Lower leg skin (tissue), 4 donors: ENCODE data around the gene ARHGEF16. TPM values are rescaled to one million over a fixed set of nuclear protein-coding genes. Genes with fewer than 3 reads are reported as not detected.

Source experiments
- DNase-seq, 2 donors: peaks; one replicate each; pipeline ENCODE4 v3.0.0-alpha.2; 2019; ENCODE audit warnings: low spot score in 2 of 2
- H3K4me3 ChIP-seq: fragments of 200-600 bp; sonication (generic); 2 replicates; pipeline ENCODE4 v1.5.1; 2017; ENCODE audit warnings: mild to moderate bottlenecking, low read depth; ENCODE audit not compliant: poor library complexity, severe bottlenecking
- CTCF ChIP-seq, 3 donors: fragments of 450-650 bp; IDR thresholded peaks; one replicate each; pipeline ENCODE4 v1.5.1; 2016; ENCODE audit warnings: antibody characterized with exemption in 3 of 3, mild to moderate bottlenecking in 3 of 3, moderate library complexity in 2 of 3
- POLR2A ChIP-seq, 2 donors: fragments of 450-650 bp; IDR thresholded peaks; one replicate each; pipeline ENCODE4 v1.6.1; 2016 to 2017; ENCODE audit warnings: antibody characterized with exemption in 2 of 2, mild to moderate bottlenecking in 1 of 2, moderate library complexity in 1 of 2
- WGBS, 2 donors: methylation state at CpG; one replicate each; pipeline ENCODE4 v1.1.5; 2018; 5-methylcytosine and 5-hydroxymethylcytosine counted together
- intact Hi-C: fragments of 100-400 bp; cut with DNase I; formaldehyde crosslinking; loops from one replicate; pipeline ENCODE4 v1.15.0; 2023; ENCODE audit warnings: low total_unique reads
- total RNA-seq, 4 donors: library from RNA; depleted of rRNA; stranded (reverse); fragments of >200 nt; gene quantifications; one replicate each; pipeline ENCODE4 v1.1.0, GENCODE V29; 2016

Gene ARHGEF16
- total RNA-seq, 4 donors from 2014 or later: 7.9 to 11.5 (median 9.8) TPM

- no peak for TF ChIP-seq POLR2A (IDR thresholded peaks at IDR 0.05)
- TF ChIP-seq CTCF (IDR thresholded peaks at IDR 0.05): peak in 1 of 3 donors; percentile 33
- intact Hi-C loops: loop anchor here (2.0 kb wide), 1 partner anchor 31 kb away; no protein-coding TSS in a partner anchor
- no peak overlapping the region for H3K4me3 ChIP-seq
- no peak for DNase-seq
- 50 to 52% methylated on average over 31 of the region's 31 CpGs for whole genome bisulfite sequencing, 2 donors
Measured at GRCh38 chr1:3483801-3484444, 29.5 kb downstream of the ARHGEF16 start.

GRCh38 chr1:3485016-3485415, 30.6 kb downstream of the ARHGEF16 start:
- DNase-seq: no peak
- no peak overlapping the region for H3K4me3 ChIP-seq
- no peak for TF ChIP-seq POLR2A (IDR thresholded peaks at IDR 0.05)
- no peak for TF ChIP-seq CTCF (IDR thresholded peaks at IDR 0.05)
- 89 to 92% methylated on average over 12 to 14 of the region's 14 CpGs for WGBS, 2 donors
- intact Hi-C loops: no loop called here

- intact Hi-C loops: no loop called here
- TF ChIP-seq POLR2A (IDR thresholded peaks at IDR 0.05) (no peak), CTCF (IDR thresholded peaks at IDR 0.05) (no peak)
- no peak for DNase-seq
- no peak overlapping the region for H3K4me3 ChIP-seq
- 93 to 98% methylated on average over 4 of the region's 4 CpGs for WGBS, 2 donors
Measured at GRCh38 chr1:3488432-3488831, 34.0 kb downstream of the ARHGEF16 start.

GRCh38 chr1:3490046-3490745, 35.7 kb downstream of the ARHGEF16 start:
- intact Hi-C loops: loop anchor here (2.0 kb wide), 1 partner anchor 127 kb away; no protein-coding TSS in a partner anchor
- H3K4me3 ChIP-seq: no peak overlapping the region
- no peak for DNase-seq
- WGBS, 2 donors: 95 to 96% methylated on average over 11 to 21 of the region's 23 CpGs
- TF ChIP-seq CTCF (IDR thresholded peaks at IDR 0.05): no peak

GRCh38 chr1:3491291-3492246, 37.1 kb downstream of the ARHGEF16 start:
- WGBS, 2 donors: 38 to 51% methylated on average over 11 to 37 of the region's 41 CpGs
- peak; percentile 53 to 95 for DNase-seq
- intact Hi-C loops: loop anchor here (2.0 kb wide), 1 partner anchor 125 kb away; no protein-coding TSS in a partner anchor
- no peak overlapping the region for H3K4me3 ChIP-seq
- peak in 1 of 3 donors; percentile 65 for TF ChIP-seq CTCF (IDR thresholded peaks at IDR 0.05)
- no peak for TF ChIP-seq POLR2A (IDR thresholded peaks at IDR 0.05)
